GM21423 (cell line): ENCODE results near the gene GPC6.

ENCODE experiments used
- ATAC-seq: cut with Tn5 transposase; IDR thresholded peaks from one replicate; pipeline ENCODE4 v1.9.1; 2021; ENCODE audit warnings: mild to moderate bottlenecking, moderate library complexity; ENCODE audit not compliant: unreplicated experiment

The GPC6 gene

GRCh38 chr13:93881411-93881810, 654.8 kb downstream of the GPC6 start:
- no peak for ATAC-seq

GRCh38 chr13:93882086-93882651, 655.6 kb downstream of the GPC6 start:
- no peak for ATAC-seq

GRCh38 chr13:93889430-93889951, 662.9 kb downstream of the GPC6 start:
- ATAC-seq, result no peak

- no peak for ATAC-seq
Measured at GRCh38 chr13:93899981-93900380, 673.4 kb downstream of the GPC6 start.

- ATAC-seq, result no peak
Measured at GRCh38 chr13:93900731-93901130, 674.1 kb downstream of the GPC6 start.

GRCh38 chr13:93903909-93904308, 677.3 kb downstream of the GPC6 start:
- ATAC-seq, result no peak

GRCh38 chr13:93915269-93915809, 688.7 kb downstream of the GPC6 start:
- no peak for ATAC-seq

GRCh38 chr13:93922063-93922855, 695.7 kb downstream of the GPC6 start:
- no peak for ATAC-seq

GRCh38 chr13:93925990-93926389, 699.4 kb downstream of the GPC6 start:
- no peak for ATAC-seq

- no peak for ATAC-seq
Measured at GRCh38 chr13:93926425-93926824, 699.8 kb downstream of the GPC6 start.

- ATAC-seq, result no peak
Measured at GRCh38 chr13:93927431-93927830, 700.8 kb downstream of the GPC6 start.

- ATAC-seq, result no peak
Measured at GRCh38 chr13:93932901-93933300, 706.3 kb downstream of the GPC6 start.

GRCh38 chr13:93936901-93937300, 710.3 kb downstream of the GPC6 start:
- ATAC-seq, result no peak

- ATAC-seq, result no peak
Measured at GRCh38 chr13:93941444-93941843, 714.8 kb downstream of the GPC6 start.

- ATAC-seq, result no peak
Measured at GRCh38 chr13:93942016-93942415, 715.4 kb downstream of the GPC6 start.

GRCh38 chr13:93945621-93946020, 719.0 kb downstream of the GPC6 start:
- ATAC-seq, result no peak

GRCh38 chr13:93946994-93947393, 720.4 kb downstream of the GPC6 start:
- ATAC-seq, result no peak

- ATAC-seq, result no peak
Measured at GRCh38 chr13:93947651-93948050, 721.0 kb downstream of the GPC6 start.

- no peak for ATAC-seq
Measured at GRCh38 chr13:93948162-93948922, 721.7 kb downstream of the GPC6 start.

- ATAC-seq, result no peak
Measured at GRCh38 chr13:93951108-93951507, 724.5 kb downstream of the GPC6 start.

GRCh38 chr13:93951951-93952350, 725.3 kb downstream of the GPC6 start:
- ATAC-seq, result no peak
